Stimulated activated CD4-positive, alpha-beta T cell treated with anti-CD3 and anti-CD28 coated beads, Interleukin-15, amount 100 ng/mL, for 48 hours (primary cell): Measurements from ENCODE around the gene PRKCE.
"Not testable (repeated sequence)": the region's sequence is repeated elsewhere in the genome, so short reads cannot be mapped to it uniquely, and the experiment has no call there.

Experiments
- DNase-seq, 2 donors: peaks; one replicate each; pipeline ENCODE4 v3.0.0-alpha.2; 2020; ENCODE audit warnings: low read depth in 2 of 2

Gene PRKCE

DNA sequence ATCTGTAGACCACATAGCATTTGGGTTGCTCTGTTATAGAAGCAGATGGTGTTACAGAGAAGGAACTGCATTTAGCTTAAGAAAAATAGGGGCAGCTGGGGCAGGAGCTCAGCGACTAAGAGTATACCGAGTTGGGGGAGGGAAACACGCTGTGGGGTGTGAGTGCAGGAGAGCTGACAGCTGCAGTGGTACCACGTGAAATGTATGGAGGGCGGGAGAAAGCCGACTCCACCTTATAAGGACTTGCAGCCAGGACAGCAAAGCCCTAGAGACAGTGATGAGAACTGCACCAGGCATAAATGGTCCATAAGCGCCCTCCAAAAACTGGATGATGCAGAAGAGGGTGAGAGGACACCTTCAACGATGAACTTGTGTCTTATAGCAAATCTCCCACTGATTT is 237.6 kb downstream of the PRKCE start:
- peak; percentile 22 to 23 for DNase-seq

DNA sequence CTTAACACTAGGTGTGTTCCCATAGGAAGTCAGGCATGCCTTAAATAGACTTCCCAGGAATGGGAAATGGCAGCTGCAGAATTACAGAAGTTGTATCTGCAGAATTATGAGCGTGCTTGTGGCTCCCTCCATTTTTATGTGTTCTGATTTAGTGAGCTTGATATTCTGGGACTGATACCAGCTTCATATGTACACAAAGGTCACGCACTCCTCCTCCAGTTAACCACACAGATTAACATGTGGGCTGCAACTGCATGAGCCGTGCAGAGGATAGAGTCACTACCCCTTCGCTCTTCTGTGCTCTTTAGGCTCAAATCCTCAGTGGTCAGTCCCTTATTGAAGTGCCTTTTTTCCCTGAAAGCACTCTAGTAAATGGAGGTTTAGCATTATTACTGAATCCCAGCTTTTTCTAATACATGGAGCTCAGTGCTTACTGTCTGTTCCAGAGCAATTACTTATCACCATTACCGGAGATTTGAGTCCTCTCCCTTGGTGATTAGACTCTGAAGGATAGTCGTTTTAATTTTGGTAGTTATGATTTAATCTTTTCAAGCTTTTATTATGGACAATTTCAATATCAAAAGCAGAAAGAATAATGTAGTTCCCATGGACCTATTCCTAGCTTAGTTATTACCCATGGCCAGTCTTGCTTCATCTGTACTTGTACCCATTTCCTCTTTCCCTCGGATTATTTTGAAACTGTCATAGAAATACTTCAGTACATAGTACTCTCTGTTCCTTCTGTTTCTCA is 238.3 kb downstream of the PRKCE start:
- DNase-seq = no peak

DNA sequence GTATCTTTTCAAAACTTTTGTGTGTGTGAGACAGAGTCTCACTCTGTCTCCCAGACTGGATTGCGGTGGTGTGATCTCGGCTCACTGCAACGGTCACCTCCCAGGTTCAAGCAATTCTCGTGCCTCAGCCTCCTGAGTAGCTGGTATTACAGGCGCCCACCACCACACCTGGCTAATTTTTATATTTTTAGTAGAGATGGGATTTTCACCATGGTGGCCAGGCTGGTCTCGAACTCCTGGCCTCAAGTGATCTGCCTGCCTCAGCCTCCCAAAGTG is 238.8 kb downstream of the PRKCE start:
- not testable (repeated sequence) for DNase-seq

DNA sequence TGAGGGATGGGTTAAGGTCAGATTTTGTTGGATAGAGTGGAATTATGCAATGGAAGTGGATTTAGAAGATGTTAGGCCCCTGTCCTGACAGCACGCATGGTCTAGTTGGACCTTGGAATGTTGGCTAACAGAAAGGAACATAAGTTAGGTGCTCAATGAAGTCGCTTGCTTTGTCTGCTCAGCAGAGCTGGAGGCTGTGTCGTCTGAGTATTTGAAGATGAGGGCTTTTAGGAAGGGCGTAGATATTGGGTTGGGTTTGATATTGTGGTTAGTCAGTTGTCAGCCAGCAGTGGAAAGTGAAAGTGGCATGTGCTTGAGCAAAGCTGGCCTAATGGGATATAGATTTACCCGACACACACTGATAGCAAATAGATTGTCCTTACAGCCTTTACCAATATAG is 239.3 kb downstream of the PRKCE start:
- no peak for DNase-seq

DNA sequence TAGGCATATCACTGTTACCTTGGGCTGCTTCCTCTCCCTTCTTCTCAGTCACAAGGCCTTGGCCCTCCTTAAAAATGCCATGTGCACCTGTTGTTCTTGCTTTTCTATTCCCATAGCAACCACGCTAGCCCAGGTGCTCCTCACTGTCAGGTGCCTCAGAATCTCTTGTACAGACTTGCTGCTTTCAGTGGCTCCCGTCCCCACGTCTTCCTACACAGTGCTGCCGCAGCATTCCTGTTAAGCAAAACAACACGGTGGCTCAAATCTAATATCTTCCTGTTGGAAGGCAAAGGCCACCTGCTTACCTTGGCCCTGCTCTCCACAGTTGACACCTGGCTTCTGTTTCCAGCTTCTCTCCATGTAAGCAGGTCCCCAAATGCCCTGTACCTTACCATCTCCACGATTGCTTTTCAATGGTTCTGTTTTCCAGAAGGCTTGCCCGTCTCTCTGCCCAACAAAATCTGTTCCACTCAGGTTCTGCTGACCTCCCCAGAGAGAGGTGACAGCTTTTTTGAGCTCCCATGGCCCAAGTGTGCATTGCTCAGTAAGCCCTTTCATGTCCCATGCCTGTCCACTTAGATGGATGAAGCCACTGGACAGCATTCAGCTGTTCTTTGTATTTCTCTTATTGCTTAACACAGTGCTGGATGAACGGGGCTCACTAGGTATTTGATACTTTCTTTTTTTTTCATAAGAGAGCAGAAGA is 240.4 kb downstream of the PRKCE start:
- DNase-seq = no peak

DNA sequence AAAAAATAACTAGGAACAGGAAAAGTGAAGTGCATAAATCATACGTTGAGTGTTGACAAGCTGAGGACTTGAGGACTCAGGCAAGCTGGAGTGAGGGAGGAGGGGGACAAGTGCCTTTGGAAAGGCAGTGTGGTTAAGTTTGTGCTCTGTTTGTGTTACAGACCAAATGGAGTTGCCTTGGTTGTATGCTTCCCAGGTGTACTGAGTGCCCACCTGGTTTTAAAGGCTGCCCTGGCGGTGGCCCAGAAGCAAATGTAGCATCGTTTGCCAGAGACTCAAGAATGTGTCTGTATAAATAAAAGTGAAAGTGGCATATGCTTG is 240.9 kb downstream of the PRKCE start:
- no peak for DNase-seq

DNA sequence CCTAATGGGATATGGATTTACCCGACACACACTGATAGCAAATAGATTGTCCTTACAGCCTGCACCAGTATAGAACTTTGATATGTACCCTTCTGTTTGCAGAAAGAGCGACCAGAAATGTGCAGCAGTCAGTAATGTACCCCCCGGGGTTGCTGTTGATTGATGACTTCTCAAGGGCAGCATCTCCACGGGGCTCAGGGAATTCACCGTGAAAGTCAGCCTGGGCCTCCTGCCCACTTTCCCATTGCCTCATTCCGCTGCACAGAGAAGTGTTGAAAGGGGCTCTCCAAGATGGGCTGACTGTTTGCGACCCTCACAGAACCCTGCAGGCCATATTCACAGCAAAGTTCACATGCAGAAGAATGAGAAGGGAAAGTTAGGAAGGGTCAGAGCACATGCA is 241.3 kb downstream of the PRKCE start:
- DNase-seq = no peak

DNA sequence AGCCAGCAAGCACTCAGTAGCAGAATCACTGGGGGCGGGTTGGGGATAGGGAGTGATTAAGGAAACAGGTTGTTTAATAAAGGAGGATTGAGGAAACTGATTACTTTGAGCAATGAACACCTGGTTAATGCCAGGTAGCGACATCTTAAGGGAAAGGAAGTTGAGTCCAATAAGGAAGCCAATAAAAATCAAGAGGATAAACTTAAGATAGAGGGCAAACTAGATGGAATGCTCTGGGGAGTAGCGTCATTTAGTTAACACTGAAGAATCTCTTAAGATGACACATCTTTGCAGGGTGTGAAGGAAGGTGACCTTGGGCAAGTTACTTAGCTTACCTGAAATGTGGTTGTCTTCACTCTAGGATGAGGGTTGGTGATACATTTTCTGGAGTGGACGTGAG is 242.7 kb downstream of the PRKCE start:
- no peak for DNase-seq

DNA sequence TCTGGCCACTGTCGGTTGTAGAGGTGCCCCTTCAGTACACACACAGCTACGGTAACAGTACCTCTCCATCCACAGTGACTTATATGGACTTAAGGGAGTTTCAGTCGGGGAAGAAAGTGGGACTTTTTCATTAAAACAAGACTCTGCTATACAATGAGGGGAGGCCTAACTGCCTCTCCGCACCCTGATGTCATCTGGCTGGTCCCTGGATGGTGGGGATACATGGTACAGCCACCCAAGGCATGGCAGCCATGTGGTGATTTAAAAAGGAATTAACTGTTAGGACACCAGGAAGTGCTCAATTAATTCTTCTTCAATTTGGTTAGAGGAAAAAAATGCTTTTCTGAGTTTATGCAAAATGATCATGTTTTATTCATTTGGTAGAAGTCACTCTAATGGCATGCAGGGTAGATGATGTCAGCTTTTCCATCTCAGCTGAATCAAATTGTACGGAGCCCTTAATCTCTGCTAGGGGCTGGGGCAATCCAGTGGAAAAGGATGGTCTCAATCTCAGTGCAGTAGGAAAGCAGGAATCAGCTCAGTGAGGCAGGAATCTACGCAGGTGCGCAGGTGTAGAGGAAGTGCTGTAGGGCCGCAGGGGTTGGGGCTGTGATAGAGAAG is 243.9 kb downstream of the PRKCE start:
- no peak for DNase-seq

DNA sequence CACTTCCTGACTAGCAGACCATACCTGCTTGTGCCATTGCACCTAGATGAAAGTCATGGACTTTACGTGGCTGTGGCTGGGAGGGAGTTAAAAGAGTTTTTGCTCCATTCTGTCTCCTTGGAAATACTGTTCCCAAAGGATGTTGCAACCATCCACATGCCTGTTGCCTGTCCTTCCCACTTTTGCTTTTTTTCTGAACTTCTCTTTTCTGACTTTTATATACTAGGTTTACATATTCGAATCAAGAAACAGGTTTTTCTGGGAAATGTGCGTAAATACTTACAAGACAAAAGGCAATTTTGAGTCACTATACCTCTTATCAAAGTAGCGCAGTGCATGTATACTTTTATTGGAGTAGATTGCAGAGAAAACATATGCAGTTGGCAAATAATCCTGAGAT is 244.8 kb downstream of the PRKCE start:
- no peak for DNase-seq

DNA sequence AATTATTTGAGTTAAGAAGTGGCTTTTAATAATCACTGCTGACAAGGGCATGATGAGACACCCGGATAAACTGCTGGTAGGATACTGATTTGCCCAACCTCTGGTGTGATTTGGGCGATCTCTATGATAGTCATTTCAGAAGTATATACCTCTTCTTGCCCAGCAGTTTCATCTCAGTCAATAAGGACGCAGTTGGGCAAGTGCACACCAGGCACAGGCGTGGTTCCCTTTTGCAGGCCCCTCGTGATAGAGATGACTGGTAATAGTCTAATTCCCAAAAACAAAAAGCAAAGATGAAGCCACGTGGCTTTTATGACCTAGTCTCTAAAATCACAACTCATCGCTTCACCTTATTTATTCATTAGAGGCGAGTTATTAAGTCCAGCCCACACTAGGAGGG is 246.4 kb downstream of the PRKCE start:
- no peak for DNase-seq

DNA sequence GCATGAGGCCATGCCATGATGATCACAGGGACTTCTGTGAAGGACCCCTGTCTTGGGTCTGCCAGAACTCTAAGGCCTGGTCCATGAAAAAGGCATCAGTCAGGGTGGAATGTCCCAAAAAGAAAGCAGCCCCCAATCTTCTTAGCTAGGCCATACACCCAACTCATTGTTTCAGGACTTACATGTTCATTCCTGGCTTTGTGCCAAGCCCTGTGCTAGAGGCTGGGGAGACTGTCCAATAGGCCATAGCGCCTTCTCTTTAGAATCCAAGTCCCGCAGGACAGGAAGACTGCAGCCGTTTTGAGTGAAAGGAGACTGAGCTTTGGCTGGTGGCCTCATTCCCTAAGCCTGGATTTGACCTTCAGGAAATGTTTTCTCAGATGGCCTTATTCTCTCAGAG is 247.3 kb downstream of the PRKCE start:
- no peak for DNase-seq

DNA sequence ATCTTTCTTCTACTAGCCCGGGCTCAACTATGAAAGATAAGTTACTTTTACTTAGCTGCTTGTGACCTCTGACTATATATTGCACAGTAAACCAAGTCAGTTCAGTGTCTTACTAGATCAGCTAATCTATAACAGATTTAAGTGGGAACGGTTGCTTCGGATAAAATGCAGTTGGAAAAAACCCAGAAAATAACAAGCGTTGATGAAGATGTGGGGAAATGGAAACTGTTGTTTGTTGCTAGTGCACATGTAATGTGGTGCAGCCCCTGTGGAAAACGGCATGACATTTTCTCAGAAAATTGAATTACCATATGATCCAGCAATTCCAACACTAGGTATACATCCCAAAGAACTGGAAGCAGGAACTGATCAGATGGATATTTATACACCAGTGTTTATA is 248.5 kb downstream of the PRKCE start:
- no peak for DNase-seq

DNA sequence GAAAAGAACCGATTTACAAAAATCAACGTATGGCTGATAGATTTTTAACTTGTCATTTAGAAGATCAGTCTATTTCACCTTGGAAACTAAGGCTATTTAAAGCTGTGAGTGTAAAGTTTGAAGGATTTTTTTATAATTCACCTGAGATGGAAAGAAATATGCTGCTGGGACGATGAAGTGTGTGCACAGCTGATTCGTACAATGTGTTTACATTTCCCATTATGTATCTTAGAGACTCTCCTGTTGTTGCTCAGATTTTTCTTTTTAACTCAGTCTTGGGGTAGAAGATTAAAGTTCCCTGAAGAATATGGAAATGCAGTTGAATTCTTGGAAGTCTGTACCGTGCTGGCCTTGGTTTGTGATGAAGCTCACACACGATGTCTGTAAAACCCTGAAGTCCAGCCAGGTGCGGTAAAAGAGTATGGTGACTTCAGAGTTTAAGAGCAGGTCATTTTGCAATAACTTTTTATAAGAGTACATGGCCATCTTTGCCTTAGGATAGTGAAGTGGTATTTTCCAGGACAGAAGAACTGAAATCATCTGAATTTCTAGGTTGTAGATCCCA is 250.1 kb downstream of the PRKCE start:
- no peak for DNase-seq

DNA sequence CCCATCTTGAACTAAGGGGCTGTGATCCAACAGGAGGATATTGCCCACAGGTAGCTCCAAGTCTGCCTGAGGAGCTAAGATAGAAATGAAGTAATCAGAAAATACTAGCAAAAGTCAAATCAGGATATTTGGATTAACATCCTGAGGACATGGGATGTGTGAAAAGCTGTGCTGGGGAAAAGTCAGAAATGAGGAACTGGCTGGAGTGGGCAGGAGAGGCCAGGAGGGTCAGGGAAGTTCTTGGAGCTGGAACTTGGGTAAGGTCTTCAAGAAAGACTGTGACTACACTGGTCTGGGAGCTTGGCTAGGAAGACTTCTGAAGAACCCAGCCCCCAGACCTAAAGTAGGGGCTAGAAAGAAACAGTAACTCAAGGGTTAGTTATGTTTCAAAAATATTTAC is 250.9 kb downstream of the PRKCE start:
- no peak for DNase-seq

DNA sequence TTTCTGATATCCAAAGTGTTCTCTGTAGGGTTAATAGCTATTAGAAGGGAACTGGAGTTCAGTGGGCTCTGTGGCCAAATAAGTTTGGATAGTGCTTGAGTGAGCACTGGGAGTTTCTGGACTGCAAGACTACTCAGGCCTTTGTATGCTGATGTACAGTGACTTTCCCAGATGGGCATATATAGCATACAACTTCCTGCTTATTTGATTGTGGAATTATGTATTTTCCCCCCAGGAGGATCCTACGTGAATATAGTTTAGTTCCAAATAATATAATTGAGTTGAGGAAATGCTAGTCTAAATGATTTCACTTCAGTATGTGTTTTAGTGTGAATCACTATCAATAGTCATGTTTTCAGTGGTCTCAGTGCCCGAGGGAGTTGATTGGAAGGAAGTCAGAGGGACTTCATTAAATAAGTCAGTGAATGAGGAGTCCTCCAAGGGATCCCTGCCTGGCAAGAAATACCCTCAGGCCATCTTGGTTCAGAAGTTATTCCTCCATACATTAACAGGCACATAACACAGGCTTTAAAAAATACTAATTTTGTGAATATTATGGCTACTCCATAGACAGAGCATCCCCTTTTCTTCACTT is 251.4 kb downstream of the PRKCE start:
- no peak for DNase-seq

DNA sequence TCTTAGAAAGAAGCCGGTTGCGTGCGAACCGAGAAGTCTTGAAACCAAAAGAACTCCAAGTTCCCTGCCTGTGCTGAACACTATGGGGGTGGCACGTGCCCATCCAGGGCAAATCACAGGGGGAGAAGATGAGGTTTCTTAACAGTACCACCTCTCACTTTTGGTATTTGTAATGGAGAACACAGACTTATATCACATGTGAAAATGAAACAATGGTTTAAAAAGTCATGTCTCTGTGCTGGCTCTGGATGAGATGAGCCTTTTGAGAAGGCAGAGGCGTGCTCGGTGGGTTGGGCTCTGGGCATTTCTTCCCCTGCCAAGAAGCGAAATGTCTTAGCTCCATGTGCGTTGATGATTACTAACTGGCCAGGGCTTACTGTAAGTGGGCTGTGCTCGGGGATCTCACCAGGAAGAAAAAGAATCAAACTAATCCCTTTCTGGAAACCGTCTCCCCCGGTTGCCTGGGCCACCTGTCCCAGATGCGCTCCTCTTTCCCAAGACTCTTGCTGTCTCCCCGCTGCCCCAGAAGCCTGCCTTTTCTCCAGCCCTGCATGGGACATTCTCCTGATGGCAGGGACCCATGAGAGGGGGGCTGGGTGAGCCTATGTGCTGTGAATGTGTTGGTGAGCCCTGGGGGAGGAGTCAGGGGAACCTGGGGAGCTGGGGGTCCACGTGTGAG is 252.9 kb downstream of the PRKCE start:
- DNase-seq = peak in 1 of 2 donors; percentile 11

DNA sequence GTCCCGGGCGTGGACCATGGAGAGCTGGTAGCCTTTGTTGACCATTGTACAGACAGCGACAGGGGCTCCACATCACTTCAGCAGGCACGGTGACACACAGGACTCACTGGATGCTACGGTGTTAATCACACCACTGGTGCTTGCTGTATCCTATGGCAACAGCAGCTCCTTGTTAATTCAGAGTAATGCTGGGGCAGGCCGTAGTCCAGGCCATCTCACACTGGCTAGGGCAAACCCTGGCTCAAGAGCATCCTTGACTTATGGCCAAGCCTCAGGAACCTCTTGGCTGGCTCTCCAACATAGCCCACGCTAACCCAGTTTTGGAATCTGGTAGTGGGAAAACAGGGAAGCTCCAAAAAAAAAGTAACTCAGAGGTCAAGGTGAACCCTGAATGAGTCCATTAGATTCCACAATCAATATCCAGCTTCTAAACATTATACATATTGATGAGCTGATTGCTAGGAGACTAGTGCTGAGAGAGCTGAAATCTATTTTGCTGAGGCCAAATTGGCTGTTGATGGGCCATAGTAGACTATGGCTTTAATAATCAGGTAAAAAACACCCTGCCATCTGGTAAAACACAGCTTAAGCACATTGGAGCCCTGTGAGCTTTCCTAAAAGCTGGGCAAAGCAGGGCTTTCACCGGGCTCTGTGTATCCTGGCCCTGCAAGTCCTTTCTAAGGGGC is 253.6 kb downstream of the PRKCE start:
- DNase-seq = no peak

DNA sequence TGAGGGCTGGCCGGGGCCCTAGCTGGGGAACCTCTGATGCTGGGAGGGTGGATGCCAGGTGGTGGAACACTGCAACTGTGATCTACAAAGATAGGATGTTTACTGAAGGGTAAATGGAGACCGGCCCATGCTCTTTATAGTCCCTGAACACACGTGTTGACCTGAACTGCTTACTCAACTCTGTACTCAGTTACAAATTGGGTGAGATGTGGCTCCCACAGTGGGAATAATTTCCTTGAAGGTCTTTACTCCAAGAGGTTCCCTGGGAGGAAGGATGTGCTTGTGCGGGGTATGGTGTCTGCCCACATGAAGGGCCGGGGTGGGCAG is 254.1 kb downstream of the PRKCE start:
- no peak for DNase-seq

DNA sequence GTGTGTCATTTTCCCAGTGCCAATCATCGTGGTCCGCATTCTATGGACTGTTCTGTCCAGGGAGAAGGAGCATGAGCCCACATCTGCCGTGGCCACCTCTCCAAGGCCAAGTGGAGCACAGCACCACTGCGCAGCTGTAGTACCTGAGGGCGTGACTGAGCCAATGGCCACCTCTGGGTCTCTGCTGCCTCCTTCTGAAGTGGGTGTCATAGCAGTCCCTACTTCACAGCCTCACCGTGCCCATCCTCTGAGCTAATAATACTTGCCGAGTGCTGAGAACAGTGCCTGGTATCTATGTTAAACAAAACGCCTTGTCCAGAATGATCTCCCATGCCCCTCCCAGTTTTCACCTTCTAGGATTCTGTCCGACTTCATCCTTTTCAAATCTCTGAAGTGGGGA is 256.1 kb downstream of the PRKCE start:
- DNase-seq = no peak

DNA sequence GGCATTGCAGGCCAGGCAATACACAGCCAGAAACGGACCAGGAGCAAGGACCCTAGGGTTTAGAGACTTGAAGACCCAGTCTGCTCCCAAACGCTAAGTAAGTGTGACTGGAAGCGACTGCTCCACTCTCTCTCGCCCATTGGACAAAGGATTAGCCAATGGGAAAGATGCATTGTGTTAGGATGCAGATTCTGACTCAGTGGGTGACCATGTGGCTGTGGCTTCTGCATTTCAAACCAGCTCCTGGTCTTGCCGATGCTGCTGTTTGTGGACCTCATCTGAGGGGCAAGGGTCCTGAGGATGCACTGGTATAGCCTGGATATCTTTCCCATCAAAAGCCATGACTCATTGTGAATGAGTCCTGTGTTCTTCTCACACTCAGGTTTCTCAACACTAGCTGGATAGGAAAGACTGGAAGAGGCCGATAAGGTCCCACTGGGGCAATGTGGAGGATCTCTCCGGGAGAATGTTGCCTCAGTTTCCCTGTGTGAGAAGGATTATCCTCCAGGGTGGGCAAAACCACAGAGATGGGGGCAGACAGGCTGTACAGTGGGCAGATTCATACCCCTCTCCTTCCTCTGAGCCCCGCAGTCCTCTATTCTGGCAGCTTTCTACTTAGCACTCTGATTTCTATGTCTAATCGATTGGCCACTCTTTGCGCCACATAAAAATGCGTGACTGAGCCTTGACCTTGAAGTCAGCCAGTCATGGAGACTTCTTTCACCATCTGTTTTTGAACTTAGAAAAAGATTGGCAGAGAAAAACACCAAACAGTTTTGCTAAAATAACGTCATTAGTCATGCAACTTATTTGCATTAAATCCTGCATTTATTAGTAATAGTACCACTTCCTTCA is 257.1 kb downstream of the PRKCE start:
- DNase-seq = no peak
